SK-N-MC (cell line): ENCODE data around the gene C5orf63.

Experiments used
- EZH2 ChIP-seq: fragments of 200-600 bp; sonication (generic); IDR thresholded peaks from one replicate; pipeline ENCODE4 v1.6.1; 2017; ENCODE audit warnings: antibody characterized with exemption
- FOXP2 ChIP-seq: optimal IDR thresholded peaks from 2 replicates; pipeline ENCODE3; 2011; ENCODE audit warnings: mild to moderate bottlenecking, moderate library complexity; ENCODE audit not compliant: insufficient read depth; ENCODE audit errors: extremely low read length, control extremely low read depth
- POLR2AphosphoS5 ChIP-seq: IDR thresholded peaks from 2 replicates; pipeline ENCODE4 v1.6.1; 2012; ENCODE audit warnings: mild to moderate bottlenecking, low read depth, low read length, borderline replicate concordance

DNA sequence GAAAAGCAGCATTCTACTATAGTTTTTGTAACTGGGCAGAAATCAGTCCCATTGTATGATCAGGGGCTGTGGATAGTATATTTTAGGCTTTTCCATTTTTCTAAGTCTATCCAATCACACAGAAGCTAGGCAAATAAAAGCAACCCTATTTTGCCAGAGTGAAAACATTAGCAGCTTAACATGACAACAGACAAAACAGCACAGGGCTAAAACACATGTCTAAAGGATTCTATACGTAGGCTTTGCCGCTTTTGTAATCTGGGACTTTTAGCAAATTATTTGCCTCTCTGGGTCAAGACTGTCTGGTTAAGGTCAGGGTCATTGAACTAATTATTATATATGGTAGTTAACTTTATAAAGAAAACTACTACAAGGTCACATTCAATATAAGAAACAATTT lies 47.1 kb downstream of the C5orf63 start:
- TF ChIP-seq POLR2AphosphoS5 = no peak
- TF ChIP-seq EZH2 = no peak
- no peak for TF ChIP-seq FOXP2
